MCF 10A (cell line): Measurements from ENCODE around the gene TICAM1. TPM values are rescaled to one million over a fixed set of nuclear protein-coding genes. Genes with fewer than 3 reads are reported as not detected.

Experiments
- BruUV-seq: library from RNA; stranded (reverse); fragments of 400-500 nt; replicated peaks from 2 replicates; lab custom pipeline; 2021; lab: Mats Ljungman, UMichigan
- CTCF ChIA-PET: fragments of 300-600 bp; sonication (Branson Sonifier 250); formaldehyde crosslinking; extraction: SDS; loops from one replicate; lab custom pipeline; 2021; ENCODE audit warnings: antibody characterized with exemption, inconsistent platforms; lab: Yijun Ruan, JAX
- POLR2A ChIA-PET: fragments of 300-600, 350-650 bp; sonication (Branson Sonifier 250); formaldehyde crosslinking; extraction: SDS; loops from one replicate; lab custom pipeline; 2020; ENCODE audit warnings: antibody characterized with exemption, inconsistent platforms; lab: Yijun Ruan, JAX
- DNase-seq: peaks from one replicate; pipeline ENCODE4 v3.0.0-alpha.2; 2018; ENCODE audit not compliant: unreplicated experiment
- H3K27ac Mint-ChIP-seq: one replicate; pipeline ENCODE4 v1.8.0; 2022; ENCODE audit warnings: mild to moderate bottlenecking, low read depth, mixed read lengths; ENCODE audit not compliant: unreplicated experiment
- H3K27me3 Mint-ChIP-seq: one replicate; pipeline ENCODE4 v1.8.0; 2022; ENCODE audit warnings: mixed read lengths; ENCODE audit not compliant: insufficient read depth, unreplicated experiment
- H3K36me3 Mint-ChIP-seq: one replicate; pipeline ENCODE4 v1.8.0; 2022; ENCODE audit warnings: mild to moderate bottlenecking, moderate library complexity, mixed read lengths; ENCODE audit not compliant: insufficient read depth, unreplicated experiment
- H3K4me1 Mint-ChIP-seq: one replicate; pipeline ENCODE4 v1.8.0; 2022; ENCODE audit warnings: mixed read lengths; ENCODE audit not compliant: insufficient read depth, unreplicated experiment
- H3K4me3 Mint-ChIP-seq: one replicate; pipeline ENCODE4 v1.8.0; 2022; ENCODE audit warnings: mild to moderate bottlenecking, moderate library complexity, mixed read lengths; ENCODE audit not compliant: unreplicated experiment
- H3K9me3 Mint-ChIP-seq: one replicate; pipeline ENCODE4 v1.8.0; 2022; ENCODE audit warnings: mixed read lengths; ENCODE audit not compliant: unreplicated experiment
- CTCF ChIP-seq: fragments of 200-600 bp; IDR thresholded peaks from one replicate; pipeline ENCODE4 v1.8.0; 2022; ENCODE audit warnings: antibody characterized with exemption, mild to moderate bottlenecking; ENCODE audit not compliant: unreplicated experiment
- intact Hi-C: fragments of 100-400 bp; cut with micrococcal nuclease; formaldehyde crosslinking; loops from 2 replicates; pipeline ENCODE4 v1.14.1; 2022
- total RNA-seq: library from RNA; stranded (reverse); gene quantifications from 2 replicates; pipeline ENCODE4 v1.2.3, GENCODE V29; 2022

Gene TICAM1
- total RNA-seq, 1 experiment from 2014 or later: 25.6 TPM

GRCh38 chr19:4815426-4816201 is 15.9 kb downstream of the TICAM1 start:
- intact Hi-C loops: no loop called here
- peaks cover 31% of the 10 kb centered on the region for H3K4me1 Mint-ChIP-seq
- H3K27me3 Mint-ChIP-seq: no peaks in the 10 kb centered on the region
- TF ChIP-seq CTCF: no peak
- CTCF ChIA-PET: no interaction called here
- peak overlapping the region; percentile 29 for H3K4me3 Mint-ChIP-seq
- H3K27ac Mint-ChIP-seq: no peak overlapping the region
- DNase-seq: peak; percentile 95
- H3K36me3 Mint-ChIP-seq: peaks cover 47% of the 10 kb centered on the region
- POLR2A ChIA-PET: interaction anchor here (1.5 kb wide), 1 partner anchor 15 kb away, joined by 6 read pairs; no protein-coding TSS in a partner anchor
- H3K9me3 Mint-ChIP-seq: no peaks in the 10 kb centered on the region
- BruUV-seq: no TSS peak

GRCh38 chr19:4814625-4815425 is 16.7 kb downstream of the TICAM1 start:
- ChIA-PET CTCF (interaction anchor here (3.0 kb wide), 1 partner anchor 97 kb away, joined by 33 read pairs; no protein-coding TSS in a partner anchor), POLR2A (interaction anchor here (0.6 to 3.3 kb wide), 3 partner anchors 11 to 97 kb away, joined by 4 to 50 read pairs (median 5); no protein-coding TSS in a partner anchor)
- no TSS peak for BruUV-seq
- intact Hi-C loops: loop anchor here (5.0 kb wide), 1 partner anchor 52 kb away; the partner anchor contains the start of gene PLIN3
- H3K27ac Mint-ChIP-seq: no peak overlapping the region
- H3K4me1 Mint-ChIP-seq: peaks cover 31% of the 10 kb centered on the region
- H3K36me3 Mint-ChIP-seq: peaks cover 41% of the 10 kb centered on the region
- DNase-seq: no peak
- no peak overlapping the region for H3K4me3 Mint-ChIP-seq
- H3K9me3 Mint-ChIP-seq: no peaks in the 10 kb centered on the region
- TF ChIP-seq CTCF: no peak
- no peaks in the 10 kb centered on the region for H3K27me3 Mint-ChIP-seq

DNA sequence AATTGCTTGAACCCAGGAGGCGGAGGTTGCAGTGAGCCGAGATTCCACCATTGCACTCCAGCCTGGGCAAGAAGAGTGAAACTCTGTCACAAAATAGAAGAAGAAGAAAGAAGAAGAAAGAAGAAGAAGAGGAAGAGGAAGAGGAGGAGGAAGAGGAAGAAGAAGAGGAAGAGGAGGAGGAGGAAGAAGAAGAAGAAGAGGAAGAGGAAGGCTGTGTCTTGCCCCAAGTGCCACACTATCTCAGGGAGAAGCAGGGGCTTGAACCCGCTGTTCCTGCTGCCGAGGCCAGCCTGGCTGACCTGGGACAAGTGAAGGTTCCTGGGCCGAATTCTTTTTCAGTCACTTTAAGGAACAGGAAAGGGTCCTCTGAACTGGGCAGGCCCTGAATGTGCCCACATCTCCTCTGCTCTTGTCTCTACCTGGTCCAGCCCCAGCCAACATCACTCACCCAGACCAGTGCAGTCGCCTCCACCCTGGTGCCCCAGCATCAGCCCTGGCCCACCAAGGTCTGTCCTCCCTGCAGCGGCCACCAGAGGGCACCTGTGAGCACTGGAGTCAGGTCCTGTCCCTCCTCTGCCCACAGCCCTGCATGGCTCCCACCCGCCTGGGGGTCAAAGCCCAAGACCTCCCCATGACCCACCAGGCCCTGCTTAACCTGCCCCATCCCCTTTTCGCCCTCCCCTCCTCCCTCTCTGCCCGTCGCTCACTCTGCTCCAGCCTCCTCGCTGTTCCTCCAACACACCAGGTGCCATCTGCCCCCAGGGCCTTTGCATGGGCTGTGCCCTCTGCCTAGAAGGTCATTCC is 20.0 kb downstream of the TICAM1 start:
- Mint-ChIP-seq H3K4me1 (peaks cover 31% of the 10 kb centered on the region), H3K36me3 (peaks cover 12% of the 10 kb centered on the region), H3K27me3 (no peaks in the 10 kb centered on the region), H3K27ac (peak overlapping the region; percentile 100), H3K4me3 (peak overlapping the region; percentile 57), H3K9me3 (no peaks in the 10 kb centered on the region)
- CTCF ChIA-PET: interaction anchor here (0.5 to 5.8 kb wide), 16 partner anchors 10 to 347 kb away, joined by 3 to 106 read pairs (median 4); partner anchors contain the start of gene PLIN3
- POLR2A ChIA-PET: interaction anchor here (1.8 to 3.9 kb wide), 4 partner anchors 11 to 100 kb away, joined by 7 to 50 read pairs (median 30); partner anchors contain the start of gene FEM1A
- BruUV-seq: no TSS peak
- peak; percentile 67 for TF ChIP-seq CTCF
- DNase-seq: peak; percentile 77
- intact Hi-C loops: loop anchor here (5.0 kb wide), 1 partner anchor 56 kb away; the partner anchor contains the start of gene PLIN3
